Activated naive CD4-positive, alpha-beta T cell treated with anti-CD3 and anti-CD28 coated beads, Interleukin-2, amount 50 U/mL, for 16 hours (primary cell): ENCODE measurements around the gene BMAL1.

Experiments used
- DNase-seq: peaks from one replicate; pipeline ENCODE4 v3.0.0-alpha.2; 2020

The BMAL1 gene

GRCh38 chr11:13294178-13294577 lies 16.6 kb downstream of the BMAL1 start:
- DNase-seq = no peak

DNA sequence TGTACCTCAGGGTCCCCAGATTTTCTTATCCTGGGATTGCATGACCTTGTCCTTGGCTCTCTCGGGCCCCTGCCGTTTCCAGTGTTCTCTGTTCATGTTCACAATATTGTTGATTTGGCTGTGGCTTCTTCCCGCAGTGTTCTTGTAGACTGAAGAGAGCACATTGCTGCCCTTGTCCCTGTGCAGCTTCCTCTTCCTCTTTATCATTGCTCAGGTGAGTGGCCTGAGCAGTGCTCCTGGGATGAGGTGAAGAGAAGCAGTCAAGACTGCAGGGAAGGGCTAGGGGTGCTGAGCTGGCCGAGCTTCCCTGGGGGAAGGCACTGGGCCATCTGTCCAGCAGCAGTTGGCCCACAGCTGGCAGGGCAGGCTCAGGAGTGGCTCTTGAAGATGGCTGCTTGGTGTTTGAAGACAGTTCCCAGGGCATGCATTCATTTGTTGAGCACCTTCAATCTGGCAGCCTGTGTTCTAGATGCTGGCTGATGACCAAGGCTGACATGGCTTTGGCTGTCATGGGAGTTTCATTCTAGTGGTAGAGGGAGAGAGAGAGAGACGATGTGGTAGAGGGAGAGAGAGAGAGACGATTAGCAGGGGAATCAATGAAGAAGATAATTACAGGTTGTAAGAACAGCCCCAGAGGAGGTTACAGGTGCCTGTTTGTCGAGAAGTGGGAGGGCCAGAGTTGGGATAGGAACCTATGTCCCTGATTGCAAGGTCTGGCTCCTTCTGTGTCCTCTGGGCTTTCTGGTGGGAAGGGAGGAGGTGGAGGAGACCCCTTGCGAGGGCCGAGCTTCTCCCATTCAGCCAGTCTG lies 17.4 kb downstream of the BMAL1 start:
- no peak for DNase-seq

DNA sequence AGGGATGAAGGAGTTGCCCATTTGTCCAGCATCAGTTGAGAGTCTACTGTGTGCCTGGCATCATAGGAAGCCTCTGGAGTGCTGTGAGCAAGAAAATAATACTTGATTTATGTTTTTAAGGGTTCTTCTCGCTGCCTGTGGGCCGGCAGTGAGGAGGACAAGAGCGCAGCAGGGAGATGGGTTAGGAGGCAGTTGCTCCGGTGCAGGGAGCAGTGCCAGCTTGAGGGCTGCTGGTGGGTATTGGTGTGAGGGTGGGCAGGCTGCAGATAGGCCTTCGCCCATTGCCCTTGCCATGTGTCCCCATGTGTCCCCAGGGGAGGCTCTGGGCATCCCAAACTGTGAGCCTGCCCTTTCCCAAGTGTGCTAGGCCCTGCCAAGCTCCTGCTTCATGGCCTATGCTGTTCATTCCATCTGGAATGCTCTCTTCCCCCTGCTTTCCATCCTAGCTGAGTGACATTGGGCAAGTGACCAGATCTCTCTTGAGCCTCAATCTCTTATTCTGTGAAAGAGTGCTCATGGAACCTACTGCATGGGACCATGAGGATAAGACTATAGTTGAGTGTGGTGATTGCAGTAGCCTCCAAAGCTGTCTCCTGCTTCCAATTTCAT lies 19.8 kb downstream of the BMAL1 start:
- no peak for DNase-seq

GRCh38 chr11:13297917-13298356 lies 20.3 kb downstream of the BMAL1 start:
- no peak for DNase-seq

- DNase-seq = no peak
Measured at GRCh38 chr11:13298765-13299164, 21.2 kb downstream of the BMAL1 start.

DNA sequence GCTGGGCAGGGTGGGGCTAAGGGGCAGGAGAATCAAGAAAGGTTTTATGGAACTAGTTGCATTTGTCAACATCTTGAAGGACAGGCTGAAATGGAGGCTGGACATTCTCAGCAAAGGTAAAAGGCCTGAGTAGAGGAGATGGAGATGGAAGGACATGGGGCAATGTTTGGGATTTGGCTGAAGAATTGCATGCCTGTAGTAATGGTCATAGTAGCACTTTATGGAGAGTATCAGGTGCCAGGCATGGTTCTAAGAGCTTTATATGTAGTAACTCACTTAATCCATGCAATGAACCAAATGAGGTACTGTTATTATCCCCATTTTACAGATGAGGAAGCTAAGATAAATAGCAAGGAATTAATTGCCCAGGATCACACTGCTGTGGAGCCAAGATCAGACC lies 23.9 kb downstream of the BMAL1 start:
- DNase-seq = no peak

DNA sequence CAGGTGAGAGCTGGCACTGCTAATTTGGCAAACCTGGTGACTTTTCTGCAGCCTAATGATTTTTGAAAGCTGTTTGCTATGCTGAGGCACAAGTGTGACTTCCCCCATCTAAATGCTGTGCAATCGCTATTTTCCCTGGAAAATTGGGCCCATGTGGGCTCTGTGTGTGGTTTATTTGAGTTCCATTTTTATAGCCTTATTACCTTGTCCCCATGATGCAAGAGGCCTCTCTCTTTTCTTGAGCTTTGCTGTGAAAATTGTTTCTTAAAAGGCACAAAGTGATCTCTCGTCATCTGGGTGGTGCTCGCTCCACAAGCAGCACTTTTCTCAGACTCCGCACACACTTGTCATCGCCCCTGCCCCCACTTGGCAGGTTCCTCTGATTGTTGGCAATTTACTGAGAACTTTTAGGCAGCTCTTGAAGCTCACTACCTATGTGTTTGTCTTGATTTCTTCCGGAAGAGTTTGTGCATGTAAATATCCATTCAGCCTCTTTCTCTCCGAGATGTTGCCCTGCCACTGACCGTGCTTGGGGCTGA lies 24.9 kb downstream of the BMAL1 start:
- no peak for DNase-seq

DNA sequence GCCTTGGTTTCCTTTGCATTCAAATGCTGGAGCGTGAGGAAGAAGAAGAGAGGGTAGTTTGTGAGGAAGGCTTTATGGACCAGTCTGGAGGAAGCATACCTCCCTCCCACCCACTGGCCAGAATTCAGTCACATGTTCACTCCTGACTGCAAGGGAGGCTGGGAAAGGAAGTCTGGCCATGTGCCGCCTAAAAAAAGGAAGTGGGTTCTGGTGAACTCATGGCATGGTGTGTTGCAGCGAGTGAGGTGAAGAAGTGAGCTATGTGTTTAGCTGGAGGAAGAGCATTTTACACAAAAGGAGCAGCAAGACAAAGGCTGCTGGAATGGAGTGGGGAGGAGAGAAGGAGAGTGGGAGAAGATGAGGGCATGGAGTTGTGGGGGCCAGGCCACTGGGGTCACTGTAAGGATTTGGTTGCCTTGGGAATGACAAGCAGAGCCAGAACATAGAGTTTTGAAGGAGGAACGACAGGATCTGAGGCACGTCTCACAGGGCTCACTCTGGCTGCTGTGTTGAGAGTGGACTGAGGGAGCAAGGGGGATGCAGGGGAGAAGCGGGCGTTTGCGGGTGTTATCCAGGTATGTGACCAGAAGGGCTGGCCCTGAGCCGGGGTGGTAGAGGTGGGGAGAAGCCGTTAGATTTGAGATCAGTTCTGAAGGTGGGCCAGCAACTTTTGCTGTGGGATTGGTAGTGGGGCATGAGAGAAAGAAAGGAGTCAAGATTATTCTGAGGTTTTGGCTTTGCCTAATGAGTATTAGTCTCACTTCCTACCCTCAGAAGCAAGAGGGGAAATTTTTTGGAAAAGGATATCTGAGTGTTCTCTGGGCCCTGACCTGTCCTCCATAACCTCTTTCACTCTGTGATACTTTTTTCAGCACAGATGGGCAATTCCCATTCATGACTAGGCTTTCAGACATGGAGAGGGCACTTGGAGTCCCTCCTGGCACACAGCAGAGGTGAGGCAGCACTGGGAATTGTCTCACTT lies 26.4 kb downstream of the BMAL1 start:
- DNase-seq = no peak

- DNase-seq = no peak
Measured at GRCh38 chr11:13304655-13305335, 27.2 kb downstream of the BMAL1 start.

DNA sequence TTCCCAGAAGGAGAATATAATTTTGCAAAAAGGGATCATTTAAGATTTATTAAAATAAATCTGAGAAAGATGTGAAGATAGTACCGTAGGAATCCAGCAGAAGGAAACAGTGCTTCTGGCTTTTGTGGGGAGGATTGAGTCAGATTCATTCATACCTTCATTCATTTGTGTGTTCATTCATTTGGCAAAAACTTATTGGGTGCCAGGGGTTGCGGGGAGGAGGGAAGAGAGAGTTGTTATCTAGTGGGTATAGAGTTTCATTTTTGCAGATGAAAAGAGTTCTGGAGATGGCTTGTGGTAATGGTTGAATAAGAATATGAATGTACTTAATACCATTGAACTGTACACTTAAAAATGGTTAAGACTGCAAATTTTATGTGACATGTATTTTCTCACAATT lies 31.1 kb downstream of the BMAL1 start:
- no peak for DNase-seq

GRCh38 chr11:13309156-13309555 lies 31.6 kb downstream of the BMAL1 start:
- no peak for DNase-seq

DNA sequence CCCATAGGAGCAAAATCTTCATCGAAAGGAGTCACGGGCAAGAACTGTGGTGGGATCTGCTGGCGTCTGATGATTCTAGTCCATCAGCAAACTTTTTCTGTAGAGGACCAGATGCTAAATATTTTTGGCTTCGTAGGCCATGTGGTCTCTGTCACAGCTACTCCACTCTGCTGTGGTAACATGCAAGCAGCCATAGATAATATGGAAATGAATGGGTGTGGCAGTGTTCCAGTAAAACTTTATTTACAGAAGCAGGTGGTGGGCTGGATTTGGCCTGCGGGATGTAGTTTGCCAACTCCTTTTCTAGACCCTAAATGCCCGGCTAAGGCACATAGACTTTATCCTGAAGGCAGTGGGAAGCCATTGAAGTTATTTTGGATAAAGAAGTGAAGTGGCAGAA lies 32.9 kb downstream of the BMAL1 start:
- DNase-seq = no peak

DNA sequence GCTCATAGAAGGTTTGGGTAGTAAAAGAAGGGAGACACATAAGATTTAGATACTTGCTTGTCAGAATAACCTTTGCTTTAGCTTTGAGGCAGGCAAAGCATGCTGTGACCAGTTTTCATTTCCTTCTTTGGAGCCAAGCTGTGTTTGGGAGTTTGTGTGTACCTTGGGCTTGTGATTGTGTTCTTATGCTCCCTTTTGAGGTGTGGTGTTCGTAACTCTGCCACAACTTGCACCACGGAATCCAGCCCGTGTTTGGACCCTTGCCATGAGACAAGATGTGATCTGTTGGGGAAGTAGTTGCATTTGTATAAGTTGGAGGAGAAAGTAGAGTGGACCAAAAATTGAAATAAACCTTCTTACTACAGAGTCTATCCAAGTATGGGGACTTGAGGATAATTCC lies 34.0 kb downstream of the BMAL1 start:
- DNase-seq = no peak

GRCh38 chr11:13313005-13313819 lies 35.6 kb downstream of the BMAL1 start:
- DNase-seq = no peak

- no peak for DNase-seq
Measured at GRCh38 chr11:13314676-13315394, 37.2 kb downstream of the BMAL1 start.

DNA sequence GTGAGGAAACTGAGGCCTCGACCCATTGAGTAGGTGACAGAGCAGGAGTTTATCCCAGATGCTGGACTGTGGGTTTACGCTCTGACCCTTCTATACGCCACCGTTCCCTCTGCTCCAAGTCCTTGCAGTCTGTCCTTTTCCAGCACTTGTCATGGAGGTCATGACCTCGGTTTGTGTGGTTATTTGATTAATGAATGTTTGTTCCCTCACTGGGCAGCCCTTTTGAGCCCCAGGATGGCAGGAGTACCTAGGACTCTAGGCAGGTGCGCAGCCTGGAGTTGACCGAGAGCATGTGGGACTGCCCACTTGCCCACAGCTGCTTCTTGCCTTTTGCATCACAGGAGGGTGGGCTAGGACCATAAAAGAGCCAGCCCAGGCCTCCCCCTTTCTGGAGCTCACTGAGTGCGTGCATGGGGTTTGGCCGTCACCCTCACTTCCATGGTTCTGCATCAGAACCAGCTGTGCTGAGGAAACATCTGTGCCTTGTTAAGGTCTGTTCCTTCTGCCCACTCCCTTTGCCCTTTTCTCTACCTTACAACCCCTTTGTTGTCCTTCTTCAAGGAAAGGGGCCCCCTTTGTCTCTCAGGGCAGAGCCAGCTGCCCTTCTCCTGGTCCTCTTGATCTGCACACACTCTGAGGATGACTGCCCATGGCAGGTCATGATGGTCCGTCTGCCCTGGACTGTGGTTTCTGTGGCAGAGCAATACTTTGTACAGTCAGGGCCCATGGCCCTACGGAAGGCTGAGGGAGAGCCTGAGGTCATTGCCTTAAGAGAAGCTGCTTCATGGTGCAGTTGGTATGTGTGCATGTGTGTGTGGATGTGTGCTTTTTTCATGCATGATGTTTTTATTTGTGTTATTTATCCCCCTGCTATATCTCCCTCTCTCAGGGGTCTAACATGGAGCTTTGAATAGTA lies 38.2 kb downstream of the BMAL1 start:
- DNase-seq = no peak

GRCh38 chr11:13316528-13316961 lies 39.0 kb downstream of the BMAL1 start:
- no peak for DNase-seq

- DNase-seq = no peak
Measured at GRCh38 chr11:13317293-13318080, 39.9 kb downstream of the BMAL1 start.
